Measurements from ENCODE around the gene LOX. TPM values are rescaled to one million over a fixed set of nuclear protein-coding genes. Genes with fewer than 3 reads are reported as not detected.

LOX gene
- total RNA-seq (2014; rRNA removed; shearing (Covaris generic)), result 1.7 and 2.3 TPM in 2 replicates

GRCh38 chr5:122078116-122079110 lies at the start of gene LOX:
LOX (minus strand) TSS chr5:122078259; CDS start chr5:122077985, 274 bp downstream.
- DNase-seq, result peak; percentile 66 to 68
- no peaks in the 10 kb centered on the region for H3K9me3 ChIP-seq (replicated peaks)

GRCh38 chr5:122126756-122127321 lies 48.8 kb upstream of the LOX start:
- Histone ChIP-seq H3K4me1 (peaks cover 36% of the 10 kb centered on the region), H3K4me3 (peak overlapping the region; percentile 38), H3K27ac (peak overlapping the region; percentile 43), H3K27me3 (no peaks in the 10 kb centered on the region), H3K36me3 (no peaks in the 10 kb centered on the region), H3K9me3 (replicated peaks) (no peaks in the 10 kb centered on the region)
- peak; percentile 24 to 58 for DNase-seq

More at GRCh38 chr5:122078116-122079110, at the start of gene LOX:
- H3K27me3 ChIP-seq, result no peaks in the 10 kb centered on the region
- no peaks in the 10 kb centered on the region for H3K4me1 ChIP-seq
- H3K27ac ChIP-seq, result peak within 1 kb of the TSS; percentile 26; the same call in 1 of the 2 replicates
- H3K4me3 ChIP-seq, result peak within 1 kb of the TSS; percentile 59
- no peaks in the 10 kb centered on the region for H3K36me3 ChIP-seq

GRCh38 chr5:122126177-122126755 lies 48.2 kb upstream of the LOX start:
- Histone ChIP-seq H3K36me3 (no peaks in the 10 kb centered on the region), H3K4me1 (peaks cover 36% of the 10 kb centered on the region), H3K27ac (peak overlapping the region; percentile 43), H3K4me3 (peak overlapping the region; percentile 38), H3K9me3 (replicated peaks) (no peaks in the 10 kb centered on the region), H3K27me3 (no peaks in the 10 kb centered on the region)
- peak; percentile 81 to 90 for DNase-seq

- H3K4me1 ChIP-seq, result peaks cover 36% of the 10 kb centered on the region
- H3K36me3 ChIP-seq, result no peaks in the 10 kb centered on the region
- no peak overlapping the region for H3K4me3 ChIP-seq
- no peaks in the 10 kb centered on the region for H3K9me3 ChIP-seq (replicated peaks)
- no peak overlapping the region for H3K27ac ChIP-seq
- H3K27me3 ChIP-seq, result no peaks in the 10 kb centered on the region
- DNase-seq, result peak; percentile 24 to 53
Measured at GRCh38 chr5:122124766-122125165, 46.7 kb upstream of the LOX start.

- no peaks in the 10 kb centered on the region for H3K9me3 ChIP-seq (replicated peaks)
- H3K27ac ChIP-seq, result no peak overlapping the region
- no peaks in the 10 kb centered on the region for H3K36me3 ChIP-seq
- no peak for DNase-seq
- no peak overlapping the region for H3K4me3 ChIP-seq
- peaks cover 24% of the 10 kb centered on the region for H3K4me1 ChIP-seq
- H3K27me3 ChIP-seq, result 0 out of 2 replicates have a peak, but pooled peaks cover 3% of the 10 kb centered on the region
Measured at GRCh38 chr5:122121479-122122465, 43.7 kb upstream of the LOX start.

GRCh38 chr5:122120957-122121356 lies 42.9 kb upstream of the LOX start:
- Histone ChIP-seq H3K4me1 (peaks cover 20% of the 10 kb centered on the region), H3K27me3 (0 out of 2 replicates have a peak, but pooled peaks cover 3% of the 10 kb centered on the region), H3K27ac (no peak overlapping the region), H3K9me3 (replicated peaks) (no peaks in the 10 kb centered on the region), H3K4me3 (no peak overlapping the region), H3K36me3 (no peaks in the 10 kb centered on the region)
- DNase-seq, result no peak

- Histone ChIP-seq H3K27ac (no peak overlapping the region), H3K4me3 (no peak overlapping the region), H3K27me3 (0 out of 2 replicates have a peak, but pooled peaks cover 3% of the 10 kb centered on the region), H3K4me1 (peaks cover 15% of the 10 kb centered on the region), H3K36me3 (no peaks in the 10 kb centered on the region), H3K9me3 (replicated peaks) (no peaks in the 10 kb centered on the region)
- no peak for DNase-seq
Measured at GRCh38 chr5:122120493-122120892, 42.4 kb upstream of the LOX start.

- Histone ChIP-seq H3K9me3 (replicated peaks) (no peaks in the 10 kb centered on the region), H3K4me1 (peaks cover 5% of the 10 kb centered on the region; the same call in 1 of the 2 replicates), H3K36me3 (no peaks in the 10 kb centered on the region), H3K27ac (no peak overlapping the region), H3K4me3 (no peak overlapping the region), H3K27me3 (0 out of 2 replicates have a peak, but pooled peaks cover 3% of the 10 kb centered on the region)
- no peak for DNase-seq
Measured at GRCh38 chr5:122119205-122119604, 41.1 kb upstream of the LOX start.

- Histone ChIP-seq H3K36me3 (no peaks in the 10 kb centered on the region), H3K9me3 (replicated peaks) (no peaks in the 10 kb centered on the region), H3K4me3 (no peak overlapping the region), H3K4me1 (no peaks in the 10 kb centered on the region), H3K27ac (no peak overlapping the region), H3K27me3 (0 out of 2 replicates have a peak, but pooled peaks cover 3% of the 10 kb centered on the region)
- no peak for DNase-seq
Measured at GRCh38 chr5:122118356-122118948, 40.4 kb upstream of the LOX start.

GRCh38 chr5:122114501-122114900 lies 36.4 kb upstream of the LOX start:
- no peaks in the 10 kb centered on the region for H3K9me3 ChIP-seq (replicated peaks)
- no peak for DNase-seq

GRCh38 chr5:122112733-122113558 lies 34.9 kb upstream of the LOX start:
- H3K36me3 ChIP-seq, result no peaks in the 10 kb centered on the region
- no peak overlapping the region for H3K4me3 ChIP-seq
- H3K27me3 ChIP-seq, result 0 out of 2 replicates have a peak, but pooled peaks cover 3% of the 10 kb centered on the region
- no peaks in the 10 kb centered on the region for H3K9me3 ChIP-seq (replicated peaks)
- no peak overlapping the region for H3K27ac ChIP-seq
- no peak for DNase-seq
- H3K4me1 ChIP-seq, result no peaks in the 10 kb centered on the region

More at GRCh38 chr5:122114501-122114900, 36.4 kb upstream of the LOX start:
- H3K36me3 ChIP-seq, result no peaks in the 10 kb centered on the region
- H3K27ac ChIP-seq, result no peak overlapping the region
- 0 out of 2 replicates have a peak, but pooled peaks cover 3% of the 10 kb centered on the region for H3K27me3 ChIP-seq
- H3K4me1 ChIP-seq, result no peaks in the 10 kb centered on the region
- H3K4me3 ChIP-seq, result no peak overlapping the region

GRCh38 chr5:122112063-122112462 lies 34.0 kb upstream of the LOX start:
- Histone ChIP-seq H3K27ac (no peak overlapping the region), H3K27me3 (0 out of 2 replicates have a peak, but pooled peaks cover 3% of the 10 kb centered on the region), H3K9me3 (replicated peaks) (no peaks in the 10 kb centered on the region), H3K4me3 (no peak overlapping the region), H3K4me1 (no peaks in the 10 kb centered on the region), H3K36me3 (no peaks in the 10 kb centered on the region)
- no peak for DNase-seq

- no peaks in the 10 kb centered on the region for H3K36me3 ChIP-seq
- H3K27ac ChIP-seq, result no peak overlapping the region
- no peak overlapping the region for H3K4me3 ChIP-seq
- H3K27me3 ChIP-seq, result no peaks in the 10 kb centered on the region
- H3K9me3 ChIP-seq (replicated peaks), result no peaks in the 10 kb centered on the region
- no peak for DNase-seq
- no peaks in the 10 kb centered on the region for H3K4me1 ChIP-seq
Measured at GRCh38 chr5:122111460-122111859, 33.4 kb upstream of the LOX start.

Measured in SJCRH30 (cell line).